Measurements from ENCODE around the gene DISC1. TPM values are rescaled to one million over a fixed set of nuclear protein-coding genes. Genes with fewer than 3 reads are reported as not detected.

Gene DISC1
- total RNA-seq, 2 donors from 2014 or later = 6.7 to 9.3 TPM

GRCh38 chr1:232046451-232047306 lies 420.1 kb downstream of the DISC1 start:
- H3K4me3 ChIP-seq = no peak overlapping the region
- H3K27me3 ChIP-seq (replicated peaks; ENCODE audit: insufficient read depth) = no peaks in the 10 kb centered on the region
- intact Hi-C loops (cut with DNase I) = no loop called here
- 93% methylated on average over 3 of the region's 3 CpGs for WGBS
- no peaks in the 10 kb centered on the region for H3K36me3 ChIP-seq
- no peak overlapping the region for H3K27ac ChIP-seq
- DNase-seq (ENCODE audit: low spot score) = no peak
- no peaks in the 10 kb centered on the region for H3K4me1 ChIP-seq (replicated peaks)
- TF ChIP-seq CTCF (IDR thresholded peaks at IDR 0.05) (no peak), POLR2AphosphoS5 (IDR thresholded peaks at IDR 0.05) (no peak), POLR2A (IDR thresholded peaks at IDR 0.05) (no peak)
- H3K9me3 ChIP-seq = no peaks in the 10 kb centered on the region

GRCh38 chr1:232047473-232047872 lies 420.9 kb downstream of the DISC1 start:
- no peaks in the 10 kb centered on the region for H3K4me1 ChIP-seq (replicated peaks)
- H3K9me3 ChIP-seq = no peaks in the 10 kb centered on the region
- TF ChIP-seq POLR2AphosphoS5 (IDR thresholded peaks at IDR 0.05) = no peak
- no peak for TF ChIP-seq POLR2A (IDR thresholded peaks at IDR 0.05)
- no peak for TF ChIP-seq CTCF (IDR thresholded peaks at IDR 0.05)
- H3K27ac ChIP-seq = no peak overlapping the region
- no peak overlapping the region for H3K4me3 ChIP-seq
- no peaks in the 10 kb centered on the region for H3K27me3 ChIP-seq (replicated peaks; ENCODE audit: insufficient read depth)
- no peak for DNase-seq (ENCODE audit: low spot score)
- intact Hi-C loops (cut with DNase I) = no loop called here
- WGBS = 88% methylated on average over 2 of the region's 2 CpGs
- H3K36me3 ChIP-seq = no peaks in the 10 kb centered on the region

DNA sequence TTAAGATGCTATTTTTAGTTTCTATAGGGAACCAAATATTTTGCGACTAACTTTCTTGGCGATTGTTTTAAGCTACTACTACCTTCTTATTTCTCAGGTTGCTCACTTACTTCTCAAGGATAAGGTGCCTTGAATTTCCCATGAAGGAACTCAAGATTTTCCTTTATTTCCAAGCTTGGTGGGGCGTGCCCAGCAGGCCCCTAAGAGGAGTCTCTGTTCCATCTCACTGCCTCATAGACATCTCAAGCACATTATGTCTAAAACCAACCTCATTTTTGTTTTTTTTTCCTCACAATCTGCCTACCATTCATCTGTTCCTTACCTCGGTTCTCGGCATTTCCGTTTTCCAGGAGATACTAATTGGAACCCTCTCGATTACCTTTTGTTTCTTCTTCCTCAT lies 421.9 kb downstream of the DISC1 start:
- TF ChIP-seq POLR2AphosphoS5 (IDR thresholded peaks at IDR 0.05) (no peak), POLR2A (IDR thresholded peaks at IDR 0.05) (no peak), CTCF (IDR thresholded peaks at IDR 0.05) (no peak)
- H3K27ac ChIP-seq = no peak overlapping the region
- intact Hi-C loops (cut with DNase I) = no loop called here
- WGBS = 95% methylated on average over 7 of the region's 7 CpGs
- no peak overlapping the region for H3K4me3 ChIP-seq
- no peaks in the 10 kb centered on the region for H3K9me3 ChIP-seq
- no peak for DNase-seq (ENCODE audit: low spot score)
- H3K36me3 ChIP-seq = no peaks in the 10 kb centered on the region
- H3K4me1 ChIP-seq (replicated peaks) = no peaks in the 10 kb centered on the region
- no peaks in the 10 kb centered on the region for H3K27me3 ChIP-seq (replicated peaks; ENCODE audit: insufficient read depth)

- Histone ChIP-seq H3K36me3 (no peaks in the 10 kb centered on the region), H3K4me3 (no peak overlapping the region), H3K9me3 (no peaks in the 10 kb centered on the region), H3K27ac (no peak overlapping the region), H3K27me3 (replicated peaks; ENCODE audit: insufficient read depth) (no peaks in the 10 kb centered on the region), H3K4me1 (replicated peaks) (no peaks in the 10 kb centered on the region)
- TF ChIP-seq CTCF (IDR thresholded peaks at IDR 0.05) = no peak
- TF ChIP-seq POLR2A (IDR thresholded peaks at IDR 0.05) = no peak
- no peak for TF ChIP-seq POLR2AphosphoS5 (IDR thresholded peaks at IDR 0.05)
- WGBS = 92% methylated on average over 4 of the region's 4 CpGs
- intact Hi-C loops (cut with DNase I) = no loop called here
- no peak for DNase-seq (ENCODE audit: low spot score)
Observed at GRCh38 chr1:232049335-232049734, 422.7 kb downstream of the DISC1 start.
